ENCODE data around the gene COA8. TPM values are rescaled to one million over a fixed set of nuclear protein-coding genes. Genes with fewer than 3 reads are reported as not detected.
A peak's percentile ranks its signal among the peaks of the same experiment; 100 is the strongest.

COA8 gene
- total and polyA plus RNA-seq, 2 of the 4 experiments (the other 2 are of a cell fraction), result 12.2 to 21.1 TPM

DNA sequence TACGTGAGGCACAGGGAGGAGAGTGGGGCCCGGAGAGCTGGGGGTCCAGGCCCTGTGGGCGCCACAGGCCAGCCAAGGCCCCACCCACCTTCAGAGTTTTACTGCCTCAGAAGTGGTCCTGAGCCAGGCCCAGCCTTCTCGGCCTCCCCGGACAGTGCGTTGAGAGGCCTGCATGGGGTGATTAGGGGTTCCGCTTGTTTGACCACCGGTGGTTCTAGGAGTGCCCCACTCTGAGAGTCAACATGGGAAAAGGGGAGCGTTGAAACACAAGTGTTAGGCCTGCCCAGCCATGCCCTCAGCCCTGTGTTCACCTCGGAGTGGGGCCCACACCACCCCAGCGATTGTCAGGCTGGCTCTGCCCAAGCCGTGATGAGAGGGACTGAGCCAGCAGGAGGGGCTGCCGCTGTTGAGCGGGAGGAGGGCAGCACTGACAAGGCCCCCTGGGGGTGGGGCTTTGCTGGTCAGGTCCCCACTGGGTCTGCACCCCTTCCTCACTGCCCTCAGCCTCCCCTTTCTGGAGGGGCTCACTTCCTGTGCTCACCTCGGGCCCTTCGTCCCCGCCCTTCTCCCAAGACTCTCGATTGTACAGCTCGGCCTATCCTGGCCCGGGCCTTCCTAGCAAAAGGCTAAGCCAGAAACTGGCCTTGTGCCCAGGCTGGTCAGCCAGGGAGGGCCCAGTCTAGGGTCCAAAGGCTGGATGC lies 44.9 kb upstream of the COA8 start:
- Histone ChIP-seq H3K4me2 (ENCODE audit: low read depth, low read length) (no peak overlapping the region), H3K27ac (ENCODE audit: insufficient read depth, low read length) (0 out of 2 replicates have a peak overlapping the region, but pooled peaks have one; percentile 6), H4K20me1 (ENCODE audit: insufficient read depth, low read length) (peaks cover 19% of the 10 kb centered on the region), H2AK5ac (ENCODE audit: low read depth, low read length) (no peak overlapping the region), H3K4ac (ENCODE audit: low read depth, low read length) (no peak overlapping the region; the same call in 1 of the 2 replicates), H2AFZ (replicated peaks; ENCODE audit: low read length, poor library complexity) (peak overlapping the region; percentile 71), H3K18ac (ENCODE audit: low read depth, low read length) (no peak overlapping the region), H4K5ac (ENCODE audit: low read depth, low read length) (peak overlapping the region; percentile 19; the same call in 1 of the 2 replicates), H2BK120ac (ENCODE audit: low read depth, low read length) (no peak overlapping the region), H2BK5ac (ENCODE audit: low read depth, low read length, poor library complexity, severe bottlenecking) (no peak overlapping the region), H3K4me1 (ENCODE audit: control insufficient read depth, insufficient read depth, low read length) (peaks cover 20% of the 10 kb centered on the region), H3K4me3 (ENCODE audit: insufficient read depth, low read depth, low read length) (no peak overlapping the region), H4K8ac (ENCODE audit: low read depth in 2 of 2, low read length in 2 of 2) (peak overlapping the region in 1 of 2 experiments; percentile 30; a peak in 1 of 4 replicates), H3K9ac (ENCODE audit: low read depth, low read length) (peak overlapping the region; percentile 16; the same call in 1 of the 2 replicates), H3K9me1 (ENCODE audit: insufficient read depth, low read length) (no peaks in the 10 kb centered on the region), H2AK9ac (replicated peaks; ENCODE audit: low read depth, low read length, poor library complexity) (peak overlapping the region; percentile 60), H3K79me1 (ENCODE audit: low read depth in 1 of 2, low read length in 2 of 2) (peaks cover 0 to 13% of the 10 kb centered on the region in 2 experiments; a peak in 1 of 4 replicates), H3K23ac (ENCODE audit: low read depth, low read length) (no peak overlapping the region), H2BK20ac (ENCODE audit: low read depth, low read length) (no peak overlapping the region), H3K27me3 (ENCODE audit: control insufficient read depth, insufficient read depth, low read length) (peaks cover 6% of the 10 kb centered on the region; the same call in 1 of the 2 replicates), H3K36me3 (ENCODE audit: control insufficient read depth, insufficient read depth, low read length) (peaks cover 2% of the 10 kb centered on the region; the same call in 1 of the 2 replicates), H3K9me3 (ENCODE audit: control insufficient read depth, insufficient read depth, low read length) (no peaks in the 10 kb centered on the region), H4K91ac (ENCODE audit: insufficient read depth, low read depth, low read length) (no peak overlapping the region), H3K14ac (replicated peaks; ENCODE audit: low read depth, low read length) (no peak overlapping the region), H3K56ac (ENCODE audit: extremely low read depth, insufficient read depth, low read length) (no peak overlapping the region), H2BK15ac (ENCODE audit: low read depth, low read length) (no peak overlapping the region)
- BruUV-seq (replicated peaks), result no TSS peak
- intact Hi-C loops (cut with micrococcal nuclease) (loop anchor here (1.0 kb wide), 1 partner anchor 28 kb away; no protein-coding TSS in a partner anchor), dilution Hi-C loops (cut with HindIII; ENCODE audit: low sequenced_read_pairs, unreplicated experiment) (no loop called here), in situ Hi-C loops (cut with MboI; ENCODE audit: low sequenced_read_pairs) (no loop called here)
- no peak for DNase-seq
- ATAC-seq (ENCODE audit: low read depth), result peak; percentile 16
- WGBS, 2 experiments (ENCODE audit: extremely low coverage in 2 of 2, insufficient read length in 1 of 2), result 46% methylated on average over 6 of the region's 20 CpGs; no CpG with 5 or more reads in 1 of the 2 experiments
- TF ChIP-seq NFE2L2 (IDR thresholded peaks at IDR 0.05; ENCODE audit: low read depth, low read length) (no peak), BHLHE40 (IDR thresholded peaks at IDR 0.05; ENCODE audit: low read depth, low read length) (no peak), MAZ (IDR thresholded peaks at IDR 0.05; ENCODE audit: borderline replicate concordance, low read depth, low read length) (no peak), SMC3 (IDR thresholded peaks at IDR 0.05; ENCODE audit: low read depth, low read length) (no peak), RFX5 (IDR thresholded peaks at IDR 0.05; ENCODE audit: low read depth, low read length) (no peak), CEBPB (IDR thresholded peaks at IDR 0.05; ENCODE audit: low read depth, low read length) (no peak), RAD21 (IDR thresholded peaks at IDR 0.05; ENCODE audit: low read length) (no peak), CHD1 (IDR thresholded peaks at IDR 0.05; ENCODE audit: low read depth, low read length) (no peak), POLR2A (IDR thresholded peaks at IDR 0.05; ENCODE audit: low read depth, low read length) (no peak)
- TF ChIP-seq, protein P1, sequence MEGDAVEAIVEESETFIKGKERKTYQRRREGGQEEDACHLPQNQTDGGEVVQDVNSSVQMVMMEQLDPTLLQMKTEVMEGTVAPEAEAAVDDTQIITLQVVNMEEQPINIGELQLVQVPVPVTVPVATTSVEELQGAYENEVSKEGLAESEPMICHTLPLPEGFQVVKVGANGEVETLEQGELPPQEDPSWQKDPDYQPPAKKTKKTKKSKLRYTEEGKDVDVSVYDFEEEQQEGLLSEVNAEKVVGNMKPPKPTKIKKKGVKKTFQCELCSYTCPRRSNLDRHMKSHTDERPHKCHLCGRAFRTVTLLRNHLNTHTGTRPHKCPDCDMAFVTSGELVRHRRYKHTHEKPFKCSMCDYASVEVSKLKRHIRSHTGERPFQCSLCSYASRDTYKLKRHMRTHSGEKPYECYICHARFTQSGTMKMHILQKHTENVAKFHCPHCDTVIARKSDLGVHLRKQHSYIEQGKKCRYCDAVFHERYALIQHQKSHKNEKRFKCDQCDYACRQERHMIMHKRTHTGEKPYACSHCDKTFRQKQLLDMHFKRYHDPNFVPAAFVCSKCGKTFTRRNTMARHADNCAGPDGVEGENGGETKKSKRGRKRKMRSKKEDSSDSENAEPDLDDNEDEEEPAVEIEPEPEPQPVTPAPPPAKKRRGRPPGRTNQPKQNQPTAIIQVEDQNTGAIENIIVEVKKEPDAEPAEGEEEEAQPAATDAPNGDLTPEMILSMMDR (conservative IDR thresholded peaks at IDR 0.05; ENCODE audit: low read depth, low read length), result no peak
- TF ChIP-seq, protein P2, sequence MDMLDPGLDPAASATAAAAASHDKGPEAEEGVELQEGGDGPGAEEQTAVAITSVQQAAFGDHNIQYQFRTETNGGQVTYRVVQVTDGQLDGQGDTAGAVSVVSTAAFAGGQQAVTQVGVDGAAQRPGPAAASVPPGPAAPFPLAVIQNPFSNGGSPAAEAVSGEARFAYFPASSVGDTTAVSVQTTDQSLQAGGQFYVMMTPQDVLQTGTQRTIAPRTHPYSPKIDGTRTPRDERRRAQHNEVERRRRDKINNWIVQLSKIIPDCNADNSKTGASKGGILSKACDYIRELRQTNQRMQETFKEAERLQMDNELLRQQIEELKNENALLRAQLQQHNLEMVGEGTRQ (IDR thresholded peaks at IDR 0.05; ENCODE audit: low read depth, low read length), result no peak
- ChIA-PET CTCF (interaction anchor here (0.5 to 1.5 kb wide), 4 partner anchors 11 to 148 kb away, joined by 3 to 7 read pairs (median 5); partner anchors contain the start of gene TRMT61A), POLR2A (ENCODE audit: unreplicated experiment) (no interaction called here)
